ENCODE results near the gene DOCK1. TPM values are rescaled to one million over a fixed set of nuclear protein-coding genes. Genes with fewer than 3 reads are reported as not detected.
"Not testable (repeated sequence)": the region's sequence is repeated elsewhere in the genome, so short reads cannot be mapped to it uniquely, and the experiment has no call there.

The DOCK1 gene
- total RNA-seq, 1 donor from 2014 or later, result 16.8 TPM

- Histone ChIP-seq H3K27ac (replicated peaks) (no peak overlapping the region), H3K36me3 (no peaks in the 10 kb centered on the region), H3K9me3 (replicated peaks) (peaks cover 19% of the 10 kb centered on the region), H3K27me3 (ENCODE audit: low read depth) (peaks cover 12% of the 10 kb centered on the region), H3K4me3 (no peak overlapping the region), H3K4me1 (no peaks in the 10 kb centered on the region)
- TF ChIP-seq CTCF (IDR thresholded peaks at IDR 0.05; ENCODE audit: borderline replicate concordance), result no peak
- intact Hi-C loops (cut with micrococcal nuclease), result no loop called here
- no peak for DNase-seq
Measured at GRCh38 chr10:126898460-126898859, 6.8 kb upstream of the DOCK1 start.

DNA sequence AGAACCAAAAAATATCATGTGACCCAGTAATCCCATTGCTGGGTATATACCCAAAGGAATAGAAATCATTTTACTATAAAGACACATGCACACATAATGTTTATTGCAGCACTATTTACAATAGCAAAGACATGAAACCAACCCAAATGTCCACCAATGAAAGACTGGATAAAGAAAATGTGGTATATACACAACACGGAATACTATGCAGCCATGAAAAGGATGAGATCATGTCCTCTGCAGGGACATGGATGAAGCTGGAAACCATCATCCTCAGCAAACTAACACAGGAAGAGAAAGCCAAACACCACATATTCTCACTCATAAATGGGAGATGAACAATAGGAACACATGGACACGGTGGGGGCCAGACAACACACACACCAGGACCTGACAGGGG lies 5.7 kb upstream of the DOCK1 start:
- H3K27ac ChIP-seq (replicated peaks); H3K36me3 ChIP-seq; intact Hi-C loops (cut with micrococcal nuclease); H3K4me1 ChIP-seq; H3K4me3 ChIP-seq; DNase-seq: not testable (repeated sequence)
- H3K27me3 ChIP-seq (ENCODE audit: low read depth), result peaks cover 12% of the 10 kb centered on the region
- peaks cover 19% of the 10 kb centered on the region for H3K9me3 ChIP-seq (replicated peaks)

DNA sequence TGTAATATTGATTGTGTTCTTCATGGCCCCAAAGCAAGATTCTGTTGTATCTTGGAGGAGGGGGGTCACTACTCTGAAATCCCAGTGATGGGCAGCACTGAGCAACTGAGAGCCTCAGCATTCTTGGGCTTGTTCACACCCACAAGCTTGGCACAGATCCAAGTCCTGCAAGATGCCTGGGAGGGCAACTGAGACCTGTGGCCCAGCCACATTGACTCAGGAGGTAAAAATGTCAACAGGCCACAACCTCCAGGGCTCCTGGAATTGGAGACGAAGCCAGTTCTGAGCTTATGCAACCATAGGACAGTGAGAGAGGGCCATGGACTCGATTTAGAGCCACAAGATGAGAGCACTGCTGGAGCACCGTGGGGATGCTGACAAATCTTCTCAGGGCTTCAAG lies 3.1 kb upstream of the DOCK1 start:
- H3K9me3 ChIP-seq (replicated peaks), result peaks cover 19% of the 10 kb centered on the region
- H3K4me1 ChIP-seq, result peaks cover 25% of the 10 kb centered on the region
- no peak for TF ChIP-seq CTCF (IDR thresholded peaks at IDR 0.05; ENCODE audit: borderline replicate concordance)
- DNase-seq, result no peak
- no peaks in the 10 kb centered on the region for H3K27me3 ChIP-seq (ENCODE audit: low read depth)
- no peaks in the 10 kb centered on the region for H3K36me3 ChIP-seq
- H3K4me3 ChIP-seq, result no peak overlapping the region
- intact Hi-C loops (cut with micrococcal nuclease), result no loop called here
- no peak overlapping the region for H3K27ac ChIP-seq (replicated peaks)

DNA sequence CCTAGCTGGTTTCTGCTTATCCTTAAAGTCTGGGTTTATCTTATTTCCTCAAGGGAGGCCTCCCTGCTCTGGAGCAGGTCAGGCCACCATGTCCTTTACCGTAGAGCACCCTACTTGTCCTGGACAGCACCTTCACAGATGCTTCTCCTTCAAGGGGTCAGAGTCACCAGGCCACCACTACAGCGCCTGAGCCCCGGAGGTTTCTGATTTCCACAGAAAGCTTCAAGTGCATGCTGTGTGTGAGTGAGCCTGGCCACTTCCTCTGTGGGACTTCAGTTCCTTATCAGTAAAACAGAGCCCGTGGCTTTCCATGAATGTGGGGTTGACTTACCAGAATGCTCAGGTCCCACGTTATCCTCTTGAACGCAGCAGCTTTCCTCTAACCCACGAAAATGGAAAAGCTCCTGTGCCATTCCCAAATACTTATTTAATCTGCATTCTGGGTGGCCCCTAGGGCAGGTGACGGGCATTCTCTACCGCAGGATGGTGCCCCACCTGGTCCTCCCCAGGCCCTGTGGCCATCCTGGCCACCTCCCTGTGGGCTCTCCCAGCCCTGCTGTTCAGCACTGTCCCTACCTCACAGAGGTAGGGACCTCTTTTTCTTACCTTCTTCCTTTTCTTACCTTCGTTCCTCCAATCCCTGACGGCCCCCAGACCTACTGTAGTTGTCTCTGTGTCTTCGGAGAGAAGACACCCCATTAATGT lies 1.4 kb upstream of the DOCK1 start:
- H3K4me3 ChIP-seq, result no peak overlapping the region

DNA sequence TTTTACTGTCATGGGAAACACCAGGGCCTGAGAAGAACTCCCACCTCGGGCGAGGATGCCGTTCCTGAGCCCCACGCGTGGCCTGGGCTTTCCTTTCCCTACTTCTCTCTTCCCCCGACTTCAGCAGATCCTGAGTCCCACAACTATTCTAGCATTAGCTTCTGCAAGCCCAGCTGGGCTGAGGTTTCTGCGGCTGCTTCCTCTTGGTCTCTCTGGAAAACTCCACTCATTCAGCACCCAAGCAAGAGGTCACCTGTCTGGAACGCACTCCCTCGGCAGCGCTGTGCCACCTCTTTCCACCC lies 761 bp upstream of the DOCK1 start:
- DNase-seq, result no peak
- no peak for TF ChIP-seq CTCF (IDR thresholded peaks at IDR 0.05; ENCODE audit: borderline replicate concordance)
- H3K4me3 ChIP-seq, result peak overlapping the region; percentile 89
- H3K36me3 ChIP-seq, result no peaks in the 10 kb centered on the region
- no peaks in the 10 kb centered on the region for H3K27me3 ChIP-seq (ENCODE audit: low read depth)
- no peaks in the 10 kb centered on the region for H3K9me3 ChIP-seq (replicated peaks)
- H3K27ac ChIP-seq (replicated peaks), result no peak overlapping the region
- intact Hi-C loops (cut with micrococcal nuclease), result no loop called here
- H3K4me1 ChIP-seq, result peaks cover 47% of the 10 kb centered on the region

More for the DNA sequence above, 1.4 kb upstream of the DOCK1 start:
- Histone ChIP-seq H3K4me1 (peaks cover 41% of the 10 kb centered on the region), H3K36me3 (no peaks in the 10 kb centered on the region), H3K9me3 (replicated peaks) (peaks cover 4% of the 10 kb centered on the region), H3K27ac (replicated peaks) (no peak overlapping the region), H3K27me3 (ENCODE audit: low read depth) (no peaks in the 10 kb centered on the region)
- TF ChIP-seq CTCF (IDR thresholded peaks at IDR 0.05; ENCODE audit: borderline replicate concordance), result no peak
- DNase-seq, result no peak
- intact Hi-C loops (cut with micrococcal nuclease), result no loop called here

- Histone ChIP-seq H3K27me3 (ENCODE audit: low read depth) (no peaks in the 10 kb centered on the region), H3K4me3 (peak overlapping the region; percentile 89), H3K4me1 (peaks cover 49% of the 10 kb centered on the region), H3K9me3 (replicated peaks) (no peaks in the 10 kb centered on the region), H3K36me3 (no peaks in the 10 kb centered on the region), H3K27ac (replicated peaks) (peak overlapping the region; percentile 88)
- TF ChIP-seq CTCF (IDR thresholded peaks at IDR 0.05; ENCODE audit: borderline replicate concordance), result no peak
- intact Hi-C loops (cut with micrococcal nuclease), result no loop called here
- peak; percentile 41 for DNase-seq
Measured at GRCh38 chr10:126905776-126906703, 812 bp downstream of the DOCK1 start.

All from left ventricle myocardium inferior (tissue), 1 donor.